A673 (cell line): ENCODE data around the gene ZBTB16.

Source experiments
- EZH2 ChIP-seq: fragments of 200-600 bp; sonication (generic); IDR thresholded peaks from 2 replicates; pipeline ENCODE4 v1.6.1; 2017; ENCODE audit warnings: borderline replicate concordance, low read depth, mild to moderate bottlenecking, mixed read lengths, antibody characterized with exemption, low read length; ENCODE audit not compliant: poor library complexity, severe bottlenecking
- TF ChIP-seq, protein P1 (sequence below): fragments of 300-800, 200-600 bp; sonication (generic); conservative IDR thresholded peaks from 2 replicates; pipeline ENCODE4 v1.5.1; 2017; ENCODE audit warnings: low read depth, mild to moderate bottlenecking, antibody characterized with exemption, low read length, moderate library complexity, mixed read lengths

DNA sequence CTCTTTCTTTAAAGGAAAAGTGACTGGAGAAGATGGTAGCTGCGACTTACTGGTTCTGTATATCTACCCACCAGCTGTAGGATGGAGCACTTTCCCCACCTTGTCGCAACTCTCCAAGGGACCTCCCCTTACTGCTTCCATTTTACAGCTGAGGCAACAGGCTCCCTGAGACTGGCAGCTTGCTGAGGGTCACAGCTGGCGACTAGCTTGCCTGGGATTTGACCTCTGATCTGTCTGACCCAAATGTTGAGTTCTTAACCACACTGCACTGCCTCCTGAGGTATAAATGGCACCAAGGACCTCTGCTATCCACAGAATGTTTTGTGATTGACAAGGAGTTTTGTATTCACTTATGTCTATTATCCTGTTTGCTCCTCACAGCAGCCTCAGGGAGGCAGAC lies 121.7 kb downstream of the ZBTB16 start:
- TF ChIP-seq, protein P1, sequence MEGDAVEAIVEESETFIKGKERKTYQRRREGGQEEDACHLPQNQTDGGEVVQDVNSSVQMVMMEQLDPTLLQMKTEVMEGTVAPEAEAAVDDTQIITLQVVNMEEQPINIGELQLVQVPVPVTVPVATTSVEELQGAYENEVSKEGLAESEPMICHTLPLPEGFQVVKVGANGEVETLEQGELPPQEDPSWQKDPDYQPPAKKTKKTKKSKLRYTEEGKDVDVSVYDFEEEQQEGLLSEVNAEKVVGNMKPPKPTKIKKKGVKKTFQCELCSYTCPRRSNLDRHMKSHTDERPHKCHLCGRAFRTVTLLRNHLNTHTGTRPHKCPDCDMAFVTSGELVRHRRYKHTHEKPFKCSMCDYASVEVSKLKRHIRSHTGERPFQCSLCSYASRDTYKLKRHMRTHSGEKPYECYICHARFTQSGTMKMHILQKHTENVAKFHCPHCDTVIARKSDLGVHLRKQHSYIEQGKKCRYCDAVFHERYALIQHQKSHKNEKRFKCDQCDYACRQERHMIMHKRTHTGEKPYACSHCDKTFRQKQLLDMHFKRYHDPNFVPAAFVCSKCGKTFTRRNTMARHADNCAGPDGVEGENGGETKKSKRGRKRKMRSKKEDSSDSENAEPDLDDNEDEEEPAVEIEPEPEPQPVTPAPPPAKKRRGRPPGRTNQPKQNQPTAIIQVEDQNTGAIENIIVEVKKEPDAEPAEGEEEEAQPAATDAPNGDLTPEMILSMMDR = no peak
- TF ChIP-seq EZH2 = no peak
